ENCODE measurements around the gene ANP32E.

ANP32E gene

DNA sequence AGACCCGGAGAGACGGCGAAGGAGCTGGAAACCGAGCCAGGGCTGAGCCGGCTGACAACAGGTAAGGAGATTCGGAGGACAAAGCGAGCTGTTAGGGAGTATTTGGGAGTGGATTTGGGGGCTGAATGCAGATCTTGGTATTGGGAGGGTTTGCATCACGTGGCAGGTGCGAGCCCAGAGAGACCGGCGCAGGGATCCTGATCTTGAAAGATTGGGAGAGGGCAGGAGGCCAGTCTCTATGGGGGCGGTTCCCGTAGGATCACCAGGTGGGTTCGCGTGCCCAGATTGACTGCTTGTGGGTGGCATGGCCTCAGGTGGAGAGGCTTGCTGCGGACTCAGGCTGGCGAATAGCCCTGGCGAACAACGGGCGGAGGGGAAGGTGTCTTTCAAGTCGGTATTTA lies 46.6 kb upstream of the ANP32E start (continued):
- TF ChIP-seq WT1 (tag by site-specific recombination; IDR thresholded peaks at IDR 0.05) (no peak), KLF7 (tag by site-specific recombination; IDR thresholded peaks at IDR 0.05; ENCODE audit: borderline replicate concordance) (no peak), ZNF157 (tag by site-specific recombination; IDR thresholded peaks at IDR 0.05) (no peak), ZNF747 (tag by site-specific recombination; IDR thresholded peaks at IDR 0.05) (no peak), ZNF561 (tag by site-specific recombination; IDR thresholded peaks at IDR 0.05; ENCODE audit: borderline replicate concordance) (no peak), GLI4 (tag by site-specific recombination; IDR thresholded peaks at IDR 0.05) (no peak), ZNF792 (tag by site-specific recombination; IDR thresholded peaks at IDR 0.05) (0 out of 2 replicates have a peak, but pooled peaks have one; percentile 20), SCRT2 (tag by site-specific recombination; IDR thresholded peaks at IDR 0.05) (no peak), TRIM28 (IDR thresholded peaks at IDR 0.05; ENCODE audit: borderline replicate concordance, low read length) (no peak), ZNF610 (tag by site-specific recombination; IDR thresholded peaks at IDR 0.05; ENCODE audit: borderline replicate concordance) (no peak), ZNF335 (tag by site-specific recombination; conservative IDR thresholded peaks at IDR 0.05) (no peak), ZEB2 (tag by site-specific recombination; IDR thresholded peaks at IDR 0.05) (no peak), ZNF624 (tag by site-specific recombination; IDR thresholded peaks at IDR 0.05) (no peak), ZNF404 (tag by site-specific recombination; IDR thresholded peaks at IDR 0.05) (no peak), EGR2 (tag by site-specific recombination; IDR thresholded peaks at IDR 0.05; ENCODE audit: low read depth) (peak; percentile 28; the same call in 1 of the 2 replicates), SP7 (tag by site-specific recombination; IDR thresholded peaks at IDR 0.05) (no peak)

GRCh38 chr1:150281758-150282557 lies 46.0 kb upstream of the ANP32E start, which contains the start of gene CIART:
CIART (plus strand) TSS chr1:150282554; CDS start chr1:150283268, 714 bp downstream.
- H3K4me1 ChIP-seq (ENCODE audit: control insufficient read depth, insufficient read depth, low read length), result no peaks in the 10 kb centered on the region
- ChIA-PET POLR2A (interaction anchor here (0.6 to 1.0 kb wide), 5 partner anchors 13 to 93 kb away, joined by 3 to 8 read pairs (median 3); partner anchors contain the start of genes APH1A and CA14), CTCF (interaction anchor here (0.6 to 5.8 kb wide), 18 partner anchors 9 to 596 kb away, joined by 3 to 101 read pairs (median 4); partner anchors contain the start of genes APH1A, C1orf54 and CA14)
- peak within 1 kb of the TSS; percentile 28 for H3K4me3 ChIP-seq (ENCODE audit: low read depth, low read length)
- no peak within 1 kb of the TSS; the same call in 1 of the 2 replicates for H3K27ac ChIP-seq (ENCODE audit: extremely low read depth, low read depth, low read length)
- H3K9me3 ChIP-seq (ENCODE audit: control insufficient read depth, insufficient read depth, low read depth, low read length), result no peaks in the 10 kb centered on the region
- peaks cover 0 to 3% of the 10 kb centered on the region in 2 experiments; a peak in 1 of 3 replicates for H3K36me3 ChIP-seq (ENCODE audit: control insufficient read depth in 2 of 2, insufficient read depth in 1 of 2, low read length in 2 of 2)
- TF ChIP-seq, protein P1, sequence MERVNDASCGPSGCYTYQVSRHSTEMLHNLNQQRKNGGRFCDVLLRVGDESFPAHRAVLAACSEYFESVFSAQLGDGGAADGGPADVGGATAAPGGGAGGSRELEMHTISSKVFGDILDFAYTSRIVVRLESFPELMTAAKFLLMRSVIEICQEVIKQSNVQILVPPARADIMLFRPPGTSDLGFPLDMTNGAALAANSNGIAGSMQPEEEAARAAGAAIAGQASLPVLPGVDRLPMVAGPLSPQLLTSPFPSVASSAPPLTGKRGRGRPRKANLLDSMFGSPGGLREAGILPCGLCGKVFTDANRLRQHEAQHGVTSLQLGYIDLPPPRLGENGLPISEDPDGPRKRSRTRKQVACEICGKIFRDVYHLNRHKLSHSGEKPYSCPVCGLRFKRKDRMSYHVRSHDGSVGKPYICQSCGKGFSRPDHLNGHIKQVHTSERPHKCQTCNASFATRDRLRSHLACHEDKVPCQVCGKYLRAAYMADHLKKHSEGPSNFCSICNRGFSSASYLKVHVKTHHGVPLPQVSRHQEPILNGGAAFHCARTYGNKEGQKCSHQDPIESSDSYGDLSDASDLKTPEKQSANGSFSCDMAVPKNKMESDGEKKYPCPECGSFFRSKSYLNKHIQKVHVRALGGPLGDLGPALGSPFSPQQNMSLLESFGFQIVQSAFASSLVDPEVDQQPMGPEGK (tag by site-specific recombination; IDR thresholded peaks at IDR 0.05), result peak; percentile 57
- TF ChIP-seq WT1 (tag by site-specific recombination; IDR thresholded peaks at IDR 0.05), result peak; percentile 59; the same call in 1 of the 2 replicates
- 0 out of 2 replicates have a peak, but pooled peaks have one; percentile 12 for TF ChIP-seq KLF7 (tag by site-specific recombination; IDR thresholded peaks at IDR 0.05; ENCODE audit: borderline replicate concordance)
- peak; percentile 79 for TF ChIP-seq ZBTB17 (tag by site-specific recombination; IDR thresholded peaks at IDR 0.05)
- TF ChIP-seq ZNF341 (tag by site-specific recombination; IDR thresholded peaks at IDR 0.05; ENCODE audit: low read depth), result peak; percentile 99
- peak; percentile 53; the same call in 1 of the 2 replicates for TF ChIP-seq PRDM1 (tag by site-specific recombination; IDR thresholded peaks at IDR 0.05)
- peak; percentile 29; the same call in 1 of the 2 replicates for TF ChIP-seq EGR2 (tag by site-specific recombination; IDR thresholded peaks at IDR 0.05; ENCODE audit: low read depth)
- TF ChIP-seq KLF16 (tag by site-specific recombination; IDR thresholded peaks at IDR 0.05), result peak; percentile 51; the same call in 1 of the 2 replicates
- TF ChIP-seq ZFP41 (tag by site-specific recombination; IDR thresholded peaks at IDR 0.05; ENCODE audit: borderline replicate concordance), result no peak
- TF ChIP-seq MZF1 (tag by site-specific recombination; IDR thresholded peaks at IDR 0.05; ENCODE audit: borderline replicate concordance), result no peak
- TF ChIP-seq KLF1 (tag by site-specific recombination; IDR thresholded peaks at IDR 0.05), result peak; percentile 79
- TF ChIP-seq ZNF366 (tag by site-specific recombination; conservative IDR thresholded peaks at IDR 0.05), result peak; percentile 97
- no peak for TF ChIP-seq ZNF76 (tag by site-specific recombination; IDR thresholded peaks at IDR 0.05; ENCODE audit: borderline replicate concordance, low read depth)
- TF ChIP-seq ZNF843 (tag by site-specific recombination; IDR thresholded peaks at IDR 0.05), result no peak
- peak; percentile 14; the same call in 1 of the 2 replicates for TF ChIP-seq ZNF394 (tag by site-specific recombination; IDR thresholded peaks at IDR 0.05; ENCODE audit: borderline replicate concordance)
- TF ChIP-seq ZNF837 (tag by site-specific recombination; IDR thresholded peaks at IDR 0.05), result no peak
- TF ChIP-seq, protein P2, sequence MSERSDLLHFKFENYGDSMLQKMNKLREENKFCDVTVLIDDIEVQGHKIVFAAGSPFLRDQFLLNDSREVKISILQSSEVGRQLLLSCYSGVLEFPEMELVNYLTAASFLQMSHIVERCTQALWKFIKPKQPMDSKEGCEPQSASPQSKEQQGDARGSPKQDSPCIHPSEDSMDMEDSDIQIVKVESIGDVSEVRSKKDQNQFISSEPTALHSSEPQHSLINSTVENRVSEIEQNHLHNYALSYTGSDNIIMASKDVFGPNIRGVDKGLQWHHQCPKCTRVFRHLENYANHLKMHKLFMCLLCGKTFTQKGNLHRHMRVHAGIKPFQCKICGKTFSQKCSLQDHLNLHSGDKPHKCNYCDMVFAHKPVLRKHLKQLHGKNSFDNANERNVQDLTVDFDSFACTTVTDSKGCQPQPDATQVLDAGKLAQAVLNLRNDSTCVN (tag by site-specific recombination; optimal IDR thresholded peaks at IDR 0.05), result peak; percentile 23
- no peak for TF ChIP-seq ZNF114 (tag by site-specific recombination; IDR thresholded peaks at IDR 0.05)
- TF ChIP-seq GLIS2 (tag by site-specific recombination; IDR thresholded peaks at IDR 0.05), result peak; percentile 53
- peak; percentile 81 for TF ChIP-seq ZIC2 (tag by site-specific recombination; IDR thresholded peaks at IDR 0.05)
- 0 out of 2 replicates have a peak, but pooled peaks have one; percentile 17 for TF ChIP-seq ZXDB (tag by site-specific recombination; IDR thresholded peaks at IDR 0.05)
- TF ChIP-seq GFI1B (tag by site-specific recombination; IDR thresholded peaks at IDR 0.05), result peak; percentile 45; the same call in 1 of the 2 replicates

All from HEK293 (cell line).